ENCODE measurements around the gene ATP13A3.

GRCh38 chr3:194396859-194397756 lies 89.7 kb downstream of the ATP13A3 start:
- TF ChIP-seq CTCF (IDR thresholded peaks at IDR 0.05 in 8 of 11, conservative IDR thresholded peaks at IDR 0.05 in 3 of 11) (no peak), POLR2AphosphoS5 (IDR thresholded peaks at IDR 0.05) (peak in 1 of 3 donors; percentile 7), POLR2A (IDR thresholded peaks at IDR 0.05) (no peak)

All from spleen (tissue), 7 donors.